Endothelial cell of umbilical vein (primary cell): ENCODE data around the gene EGR4. TPM values are rescaled to one million over a fixed set of nuclear protein-coding genes. Genes with fewer than 3 reads are reported as not detected.

Source experiments
- BruUV-seq: library from RNA; stranded (reverse); fragments of 400-500 nt; replicated peaks from 2 replicates; lab custom pipeline; 2021; lab: Mats Ljungman, UMichigan
- CTCF ChIA-PET: fragments of 300-600, 350-600 bp; sonication (Branson Sonifier 250); formaldehyde crosslinking; loops from one replicate; lab custom pipeline; 2021; ENCODE audit warnings: antibody characterized with exemption, inconsistent platforms; lab: Charles Lee
- POLR2A ChIA-PET: fragments of 300-600, 350-600 bp; sonication (Branson Sonifier 250); formaldehyde crosslinking; loops from one replicate; lab custom pipeline; 2021; ENCODE audit warnings: antibody characterized with exemption, inconsistent platforms; lab: Charles Lee
- DNase-seq: peaks from one replicate; pipeline ENCODE4 v3.0.0-alpha.2; 2011; ENCODE audit warnings: low read depth, low spot score
- FAIRE-seq: peaks from 2 replicates; lab custom pipeline; 2011; peaks lifted over from hg19 to GRCh38; lab: Jason Lieb, UNC
- H2AFZ ChIP-seq: 2 replicates; pipeline ENCODE4 v1.6.0; 2012; ENCODE audit warnings: low read depth, low read length, control low read depth, inconsistent platforms
- H3K27ac ChIP-seq: 2 replicates; pipeline ENCODE4 v1.5.1; 2011; ENCODE audit warnings: low read depth, mild to moderate bottlenecking, control low read depth, low read length, moderate library complexity; ENCODE audit not compliant: insufficient read depth
- H3K27me3 ChIP-seq, 2 experiments: 2 replicates each; pipeline versions ENCODE4 v1.6.0 to v1.6.1; 2011; ENCODE audit warnings: low read length in 2 of 2, mixed read lengths in 1 of 2; ENCODE audit not compliant: control insufficient read depth in 2 of 2, insufficient read depth in 2 of 2
- H3K36me3 ChIP-seq, 2 experiments: 2 replicates in 1 of 2; 3 replicates in 1 of 2; pipeline ENCODE4 v1.5.1; 2011; ENCODE audit warnings: low read length in 2 of 2, mild to moderate bottlenecking in 1 of 2, moderate library complexity in 1 of 2; ENCODE audit not compliant: control insufficient read depth in 2 of 2, insufficient read depth in 2 of 2; ENCODE audit errors: extremely low read depth in 1 of 2
- H3K4me1 ChIP-seq: 3 replicates; pipeline ENCODE4 v1.5.1; 2011; ENCODE audit warnings: mild to moderate bottlenecking, low read length; ENCODE audit not compliant: control insufficient read depth, insufficient read depth; ENCODE audit errors: extremely low read depth
- H3K4me2 ChIP-seq: 2 replicates; pipeline ENCODE4 v1.6.1; 2011; ENCODE audit warnings: low read length, control low read depth, mixed read lengths; ENCODE audit not compliant: insufficient read depth
- H3K4me3 ChIP-seq, 3 experiments: fragments of 200-600 bp in 1 of 3; sonication (generic), shearing (Covaris generic) in 1 of 3; replicated peaks in 1 of 3; 2 replicates each; pipeline ENCODE4 v1.5.1; 2011 to 2016; ENCODE audit warnings: control low read depth in 3 of 3, low read length in 3 of 3, mild to moderate bottlenecking in 2 of 3, inconsistent platforms in 1 of 3, low read depth in 1 of 3, moderate library complexity in 1 of 3; ENCODE audit not compliant: insufficient read depth in 1 of 3
- H3K79me2 ChIP-seq: 2 replicates; pipeline ENCODE4 v1.6.0; 2012; ENCODE audit warnings: low read length, inconsistent platforms; ENCODE audit not compliant: control insufficient read depth, insufficient read depth
- H3K9ac ChIP-seq: replicated peaks from 2 replicates; pipeline ENCODE3; 2011; ENCODE audit warnings: low read length, control low read depth; ENCODE audit not compliant: insufficient read depth; ENCODE audit errors: extremely low read depth
- H3K9me1 ChIP-seq: replicated peaks from 3 replicates; pipeline ENCODE4 v1.6.0; 2011; ENCODE audit warnings: mild to moderate bottlenecking, low read length; ENCODE audit not compliant: control insufficient read depth, insufficient read depth; ENCODE audit errors: extremely low read depth
- H3K9me3 ChIP-seq: replicated peaks from 2 replicates; pipeline ENCODE4 v1.5.1; 2012; ENCODE audit warnings: low read length, inconsistent platforms; ENCODE audit not compliant: control insufficient read depth, insufficient read depth
- H4K20me1 ChIP-seq: replicated peaks from 2 replicates; pipeline ENCODE3; 2011; ENCODE audit warnings: mild to moderate bottlenecking, low read length; ENCODE audit not compliant: control insufficient read depth, insufficient read depth; ENCODE audit errors: extremely low read depth
- EZH2 ChIP-seq: IDR thresholded peaks from 2 replicates; pipeline ENCODE4 v1.6.1; 2012; ENCODE audit warnings: borderline replicate concordance, low read depth, mild to moderate bottlenecking, moderate library complexity, low read length, inconsistent platforms; ENCODE audit not compliant: severe bottlenecking
- FOS ChIP-seq: IDR thresholded peaks from 2 replicates; pipeline ENCODE4 v1.6.1; 2011; ENCODE audit warnings: mild to moderate bottlenecking, low read length, moderate library complexity, borderline replicate concordance; ENCODE audit not compliant: insufficient read depth
- GATA2 ChIP-seq: IDR thresholded peaks from 2 replicates; pipeline ENCODE4 v1.7.0; 2011; ENCODE audit warnings: low read depth, mild to moderate bottlenecking, moderate library complexity, mixed read lengths, low read length; ENCODE audit not compliant: insufficient read length, insufficient read depth
- JUN ChIP-seq: IDR thresholded peaks from 2 replicates; pipeline ENCODE4 v1.6.1; 2011; ENCODE audit warnings: borderline replicate concordance, low read depth; ENCODE audit not compliant: insufficient read length, insufficient read depth
- MAX ChIP-seq: IDR thresholded peaks from 2 replicates; pipeline ENCODE4 v1.6.1; 2011; ENCODE audit not compliant: insufficient read depth, insufficient read length
- MYC ChIP-seq: IDR thresholded peaks from one replicate; pipeline ENCODE4 v1.6.1; 2011; ENCODE audit warnings: mild to moderate bottlenecking, low read depth, low read length
- POLR2A ChIP-seq: IDR thresholded peaks from 2 replicates; pipeline ENCODE4 v1.6.1; 2012; ENCODE audit warnings: low read depth, mild to moderate bottlenecking, control low read depth, low read length
- dilution Hi-C: fragments of 300-500 bp; cut with MboI; formaldehyde crosslinking; loops from one replicate; pipeline ENCODE4 v1.15.0; 2019; ENCODE audit warnings: low sequenced_read_pairs; ENCODE audit not compliant: extremely low pct_ligation_motif_present
- intact Hi-C: fragments of 100-400 bp; cut with micrococcal nuclease; formaldehyde crosslinking; loops from one replicate; pipeline ENCODE4 v1.10.0; 2022
- polyA plus RNA-seq, 4 experiments: library from polyadenylated mRNA; depleted of rRNA in 3 of 4; stranded (reverse) in 3 of 4; unstranded in 1 of 4; fragments of >200 nt; gene quantifications; 2 replicates each; pipeline versions ENCODE4 v1.2.1 to v1.2.3, GENCODE V29; 2011 to 2012; ENCODE audit warnings: missing spikeins in 1 of 4
- total RNA-seq: library from RNA; stranded (reverse); gene quantifications from 2 replicates; pipeline ENCODE4 v1.2.3, GENCODE V29; 2021

EGR4 gene
- total and polyA plus RNA-seq, 2 donors (not counting 3 experiments of a cell fraction or from before 2014, with no cell fraction given), result not detected

DNA sequence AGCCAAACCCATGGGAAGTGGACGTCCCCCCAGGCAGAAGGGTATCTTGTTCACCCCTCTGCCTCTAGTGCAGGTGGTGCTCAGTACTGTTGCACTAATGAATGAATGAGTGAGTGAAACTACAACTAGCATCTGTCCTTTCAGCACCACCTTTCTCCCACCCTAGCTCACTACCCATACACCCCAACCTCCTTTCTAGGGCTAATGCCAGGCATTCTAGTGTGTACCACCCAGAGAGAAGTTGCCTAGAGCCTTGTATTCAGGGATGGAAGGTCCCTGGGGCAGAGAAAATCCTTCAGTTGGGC is 36.8 kb downstream of the EGR4 start:
- dilution Hi-C loops (no loop called here), intact Hi-C loops (no loop called here)
- FAIRE-seq, result no peak
- H4K20me1 ChIP-seq, result no peaks in the 10 kb centered on the region
- H3K36me3 ChIP-seq, result peaks cover 2 to 23% of the 10 kb centered on the region in 2 experiments
- no peaks in the 10 kb centered on the region for H3K27me3 ChIP-seq
- POLR2A ChIA-PET, result no interaction called here
- no peaks in the 10 kb centered on the region for H3K4me1 ChIP-seq
- H3K27ac ChIP-seq, result no peak overlapping the region
- H3K9ac ChIP-seq, result no peak overlapping the region
- H3K4me2 ChIP-seq, result no peak overlapping the region
- DNase-seq, result no peak
- no TSS peak for BruUV-seq
- H3K9me1 ChIP-seq, result no peaks in the 10 kb centered on the region
- H3K79me2 ChIP-seq, result no peaks in the 10 kb centered on the region
- H3K9me3 ChIP-seq, result no peaks in the 10 kb centered on the region
- no peak overlapping the region for H3K4me3 ChIP-seq
- H2AFZ ChIP-seq, result no peak overlapping the region
- CTCF ChIA-PET, result interaction anchor here (1.4 kb wide), 1 partner anchor 12 kb away, joined by 4 read pairs; no protein-coding TSS in a partner anchor
- TF ChIP-seq FOS, result no peak
- TF ChIP-seq POLR2A, result peak; percentile 28
- no peak for TF ChIP-seq JUN

DNA sequence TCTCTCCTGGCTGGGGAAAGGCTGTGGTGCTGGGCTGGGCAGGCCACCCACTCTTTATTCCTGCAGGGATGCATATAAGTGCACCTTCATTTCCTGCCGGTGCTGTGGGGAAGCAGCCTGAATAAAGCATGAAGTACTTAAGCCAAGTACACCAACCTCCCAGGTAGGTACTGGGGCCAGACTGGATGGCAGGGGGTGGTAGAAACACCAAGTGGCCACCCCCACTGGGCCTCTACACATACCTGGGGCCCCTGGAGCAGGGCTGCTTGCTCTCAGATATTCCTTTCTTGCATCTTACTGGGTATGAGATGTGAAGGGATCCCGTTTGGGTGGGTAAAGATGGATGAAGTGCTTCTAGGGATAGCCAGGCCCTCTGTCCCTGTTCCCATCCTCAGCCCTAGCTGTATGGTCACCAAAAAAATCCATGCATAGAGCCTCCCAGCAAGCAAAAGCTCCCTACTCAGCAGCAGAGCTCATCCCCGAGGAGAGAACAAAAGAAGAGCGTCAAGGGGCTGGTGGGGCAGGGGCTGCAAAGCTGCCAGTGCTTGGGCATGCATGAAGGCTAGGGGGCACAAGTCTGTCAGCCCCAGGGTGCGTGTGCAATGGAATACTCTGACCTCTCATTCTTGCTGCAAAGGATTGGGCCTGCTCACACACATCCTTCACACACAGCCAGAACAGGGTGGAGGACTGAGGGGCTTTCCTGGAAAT is 37.3 kb downstream of the EGR4 start:
- Histone ChIP-seq H3K4me3 (no peak overlapping the region), H2AFZ (no peak overlapping the region), H3K9ac (no peak overlapping the region), H3K9me3 (no peaks in the 10 kb centered on the region), H3K4me1 (no peaks in the 10 kb centered on the region), H3K27ac (no peak overlapping the region), H3K9me1 (no peaks in the 10 kb centered on the region), H3K27me3 (no peaks in the 10 kb centered on the region), H3K79me2 (no peaks in the 10 kb centered on the region), H3K36me3 (peaks cover 3 to 28% of the 10 kb centered on the region in 2 experiments), H3K4me2 (no peak overlapping the region), H4K20me1 (no peaks in the 10 kb centered on the region)
- no peak for TF ChIP-seq EZH2
- no peak for TF ChIP-seq FOS
- no peak for TF ChIP-seq MYC
- TF ChIP-seq GATA2, result no peak
- TF ChIP-seq POLR2A, result no peak
- no peak for TF ChIP-seq MAX
- intact Hi-C loops, result no loop called here
- dilution Hi-C loops, result no loop called here
- FAIRE-seq (no peak), DNase-seq (no peak)
- no TSS peak for BruUV-seq
- POLR2A ChIA-PET, result no interaction called here
- CTCF ChIA-PET, result interaction anchor here (1.4 kb wide), 1 partner anchor 13 kb away, joined by 4 read pairs; no protein-coding TSS in a partner anchor
